RWPE1 (cell line): ENCODE data around the gene CLSTN2.

Experiments
- CTCF ChIA-PET: fragments of 350-600 bp; sonication (Branson Sonifier 250); formaldehyde crosslinking; extraction: SDS; loops from one replicate; lab custom pipeline; 2021; lab: Yijun Ruan, JAX
- POLR2A ChIA-PET: fragments of 400-600 bp; formaldehyde crosslinking; extraction: SDS; loops from one replicate; lab custom pipeline; 2020; ENCODE audit warnings: antibody characterized with exemption; ENCODE audit not compliant: low non-redundant PET; lab: Yijun Ruan, JAX
- DNase-seq: peaks from one replicate; pipeline ENCODE4 v3.0.0; 2012; ENCODE audit warnings: low spot score
- H3K27ac ChIP-seq: fragments of 450-650 bp; 2 replicates; pipeline ENCODE4 v1.5.1; 2017
- CTCF ChIP-seq: fragments of 450-650 bp; conservative IDR thresholded peaks from 2 replicates; pipeline ENCODE4 v1.5.1; 2017; ENCODE audit warnings: low read depth, mild to moderate bottlenecking

CLSTN2 gene

GRCh38 chr3:140176526-140176925, 241.5 kb downstream of the CLSTN2 start:
- H3K27ac ChIP-seq, result no peak overlapping the region
- POLR2A ChIA-PET, result no interaction called here
- CTCF ChIA-PET, result interaction anchor here (0.6 kb wide), 1 partner anchor 41 kb away, joined by 3 read pairs; no protein-coding TSS in a partner anchor
- DNase-seq, result peak; percentile 19
- TF ChIP-seq CTCF, result no peak

GRCh38 chr3:140177943-140178342, 243.0 kb downstream of the CLSTN2 start:
- POLR2A ChIA-PET, result no interaction called here
- no peak for DNase-seq
- TF ChIP-seq CTCF, result no peak
- H3K27ac ChIP-seq, result no peak overlapping the region
- CTCF ChIA-PET, result no interaction called here

- no peak overlapping the region for H3K27ac ChIP-seq
- TF ChIP-seq CTCF, result no peak
- no peak for DNase-seq
- ChIA-PET POLR2A (no interaction called here), CTCF (interaction anchor here (0.6 kb wide), 1 partner anchor 71 kb away, joined by 3 read pairs; no protein-coding TSS in a partner anchor)
These were observed 243.5 kb downstream of the CLSTN2 start for GRCh38 chr3:140178482-140178881.

GRCh38 chr3:140180603-140181002, 245.6 kb downstream of the CLSTN2 start:
- no peak for TF ChIP-seq CTCF
- ChIA-PET POLR2A (no interaction called here), CTCF (interaction anchor here (0.6 kb wide), 1 partner anchor 942 kb away, joined by 3 read pairs; no protein-coding TSS in a partner anchor)
- no peak overlapping the region for H3K27ac ChIP-seq
- DNase-seq, result peak; percentile 43

DNA sequence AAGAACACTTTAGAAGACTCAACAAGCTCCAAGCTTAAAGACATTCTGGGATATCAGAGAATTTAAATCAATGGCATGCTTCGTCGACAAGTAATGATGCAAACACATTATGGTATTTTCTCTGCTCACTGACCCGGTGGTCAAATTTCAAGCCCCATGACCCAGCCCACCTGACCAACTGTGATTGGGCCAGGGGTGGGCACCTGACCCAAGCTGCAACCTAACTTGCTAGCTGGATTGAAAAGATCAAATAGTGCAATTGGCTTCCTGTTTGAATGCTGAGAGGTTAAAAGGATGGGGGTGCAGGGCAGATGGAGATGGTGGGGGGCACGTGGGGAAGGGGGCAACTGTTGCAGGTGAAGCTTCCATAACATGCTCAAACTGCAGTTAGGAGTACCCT, 250.4 kb downstream of the CLSTN2 start:
- POLR2A ChIA-PET, result no interaction called here

DNA sequence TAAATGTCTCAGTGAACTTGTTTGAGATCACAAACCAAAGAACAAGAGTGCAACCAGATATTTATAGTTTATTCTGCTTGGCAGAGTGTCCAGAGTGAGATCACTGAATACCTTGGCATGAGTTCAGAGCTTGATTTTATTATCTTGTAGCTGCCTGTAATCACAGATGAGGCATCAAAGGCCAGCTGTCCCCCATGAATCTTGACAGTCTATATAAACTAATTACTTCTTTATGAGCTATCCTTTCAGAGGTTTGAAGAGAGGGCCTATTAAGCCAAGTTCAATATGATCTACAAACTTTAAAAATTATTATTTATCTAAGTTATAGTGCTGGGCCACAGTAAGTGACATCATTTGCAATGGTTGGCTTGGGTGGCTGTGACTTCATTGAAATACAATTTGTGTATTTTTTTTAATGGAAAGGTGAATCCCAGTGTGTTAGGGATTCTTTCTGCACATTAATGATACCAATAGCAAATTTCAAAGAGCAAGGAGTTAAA, 251.5 kb downstream of the CLSTN2 start:
- no peak overlapping the region for H3K27ac ChIP-seq
- ChIA-PET POLR2A (no interaction called here), CTCF (no interaction called here)
- TF ChIP-seq CTCF, result no peak
- DNase-seq, result peak; percentile 10

More for the DNA sequence above, 250.4 kb downstream of the CLSTN2 start:
- DNase-seq, result no peak
- CTCF ChIA-PET, result no interaction called here
- TF ChIP-seq CTCF, result no peak
- H3K27ac ChIP-seq, result no peak overlapping the region
